Activated naive CD4-positive, alpha-beta T cell treated with anti-CD3 and anti-CD28 coated beads, Interleukin-2, amount 10 ng/mL, durations not matched to agents 5 hours and 36 hours (primary cell): ENCODE data around the gene ABHD15. TPM values are rescaled to one million over a fixed set of nuclear protein-coding genes. Genes with fewer than 3 reads are reported as not detected.

Experiments
- total RNA-seq, 2 experiments: library from RNA; stranded (reverse); gene quantifications; one replicate each; pipeline ENCODE4 v1.2.3, GENCODE V29; 2021

The ABHD15 gene
- 10 to 100 TPM; 18.0 to 18.1 TPM for total RNA-seq

GRCh38 chr17:29566473-29567303 is at the start of gene ABHD15:
ABHD15 (minus strand) TSS chr17:29567037; CDS start chr17:29566966, 71 bp downstream.

GRCh38 chr17:29592850-29593551 is 26.2 kb upstream of the ABHD15 start, which contains the start of gene ANKRD13B:
ANKRD13B (plus strand) TSS chr17:29593132; CDS start chr17:29593622, 490 bp downstream.

GRCh38 chr17:29589524-29590410 is 22.9 kb upstream of the ABHD15 start, which contains the start of gene GIT1:
GIT1 (minus strand) TSS chr17:29589648; CDS start chr17:29589378, 270 bp downstream.

GRCh38 chr17:29568331-29569244 is 1.8 kb upstream of the ABHD15 start, which contains the start of gene TP53I13:
TP53I13 (plus strand) TSS chr17:29568701; CDS start chr17:29568759, 58 bp downstream.

Other genes with a start within 250 kb of the ABHD15 start
- gene TAOK1, start 176.7 kb downstream of the ABHD15 start, total RNA-seq = 10 to 100 TPM; 48.8 to 52.7 TPM
- 100 to 1,000 TPM; 120 TPM for gene TP53I13, start 1.7 kb upstream of the ABHD15 start, total RNA-seq
- gene GIT1, start 22.6 kb upstream of the ABHD15 start, total RNA-seq = 10 to 100 TPM; 73.9 to 79.2 TPM
- 1 to 10 TPM; 7.2 to 8.1 TPM for gene ANKRD13B, start 26.1 kb upstream of the ABHD15 start, total RNA-seq
- gene CORO6, start 55.9 kb upstream of the ABHD15 start, total RNA-seq = 1 to 10 TPM; 4.5 to 4.9 TPM